Esophagus muscularis mucosa (tissue), 4 donors: ENCODE measurements around the gene ALG11. TPM values are rescaled to one million over a fixed set of nuclear protein-coding genes. Genes with fewer than 3 reads are reported as not detected.
"Not testable (repeated sequence)": the region's sequence is repeated elsewhere in the genome, so short reads cannot be mapped to it uniquely, and the experiment has no call there.

Experiments used
- DNase-seq: peaks from one replicate; pipeline ENCODE4 v3.0.0-alpha.2; 2017; ENCODE audit errors: extremely low spot score
- H3K27ac ChIP-seq, 4 donors: fragments of 200-600 bp; sonication (generic); replicated peaks in 1 of 4; 1 replicate in 3 of 4; 2 replicates in 1 of 4; pipeline ENCODE4 v1.5.1; 2016 to 2019; ENCODE audit warnings: mild to moderate bottlenecking in 1 of 4
- H3K27me3 ChIP-seq, 4 donors: fragments of 200-600 bp; sonication (generic); one replicate each; pipeline versions ENCODE4 v1.5.1 to v1.6.0; 2016 to 2019
- H3K36me3 ChIP-seq, 4 donors: fragments of 200-600 bp; sonication (generic); one replicate each; pipeline ENCODE4 v1.5.1; 2016 to 2019
- H3K4me1 ChIP-seq, 4 donors: fragments of 200-600 bp; sonication (generic); one replicate each; pipeline ENCODE4 v1.5.1; 2016 to 2019
- H3K4me3 ChIP-seq, 4 donors: fragments of 200-600 bp; sonication (generic); 1 replicate in 2 of 4; 2 replicates in 2 of 4; pipeline ENCODE4 v1.5.1; 2016 to 2019; ENCODE audit warnings: mild to moderate bottlenecking in 4 of 4, moderate library complexity in 1 of 4
- H3K9me3 ChIP-seq, 4 donors: fragments of 200-600 bp; sonication (generic); 1 replicate in 3 of 4; 2 replicates in 1 of 4; pipeline ENCODE4 v1.5.1; 2016 to 2019
- EP300 ChIP-seq: sonication (generic); formaldehyde crosslinking; IDR thresholded peaks from one replicate; pipeline ENCODE4 v1.6.1; 2017; ENCODE audit warnings: antibody characterized with exemption
- POLR2A ChIP-seq: fragments of 450-650 bp; IDR thresholded peaks from one replicate; pipeline ENCODE4 v1.6.1; 2017; ENCODE audit warnings: antibody characterized with exemption, moderate library complexity, mild to moderate bottlenecking, low read depth
- POLR2AphosphoS5 ChIP-seq, 2 donors: sonication (generic); formaldehyde crosslinking; IDR thresholded peaks; one replicate each; pipeline ENCODE4 v1.6.1; 2017; ENCODE audit warnings: antibody characterized with exemption in 2 of 2
- WGBS: methylation state at CpG from one replicate; pipeline ENCODE4 v1.1.5; 2018; 5-methylcytosine and 5-hydroxymethylcytosine counted together
- intact Hi-C: fragments of 100-400 bp; cut with DNase I; formaldehyde crosslinking; loops from one replicate; pipeline ENCODE4 v1.15.1; 2023
- total RNA-seq, 4 donors: library from RNA; depleted of rRNA; stranded (reverse); fragments of >200 nt; gene quantifications; one replicate each; pipeline versions ENCODE4 v1.1.0 to v1.2.1, GENCODE V29; 2016
- TF ChIP-seq, protein P1 (sequence below), 3 experiments: fragments of 200-600 bp in 2 of 3; fragments of 450-650 bp in 1 of 3; sonication (generic) in 2 of 3; IDR thresholded peaks; one replicate each; pipeline ENCODE4 v1.5.1; 2017 to 2019; ENCODE audit warnings: antibody characterized with exemption in 3 of 3, mild to moderate bottlenecking in 2 of 3, moderate library complexity in 1 of 3

ALG11 gene
- total RNA-seq, 4 donors from 2014 or later = 12.4 to 21.7 (median 16.3) TPM

GRCh38 chr13:51977625-51978024 lies 34.6 kb upstream of the ALG11 start:
- no peaks in the 10 kb centered on the region for H3K9me3 ChIP-seq
- intact Hi-C loops = no loop called here
- 94% methylated on average over 5 of the region's 5 CpGs for WGBS
- peaks cover 0 to 7% (median 0%) of the 10 kb centered on the region in 4 donors for H3K4me1 ChIP-seq
- no peak overlapping the region for H3K4me3 ChIP-seq
- no peak for DNase-seq
- H3K36me3 ChIP-seq = peaks cover 0 to 15% (median 6%) of the 10 kb centered on the region in 4 donors
- no peaks in the 10 kb centered on the region for H3K27me3 ChIP-seq
- no peak overlapping the region for H3K27ac ChIP-seq
- TF ChIP-seq POLR2AphosphoS5 (IDR thresholded peaks at IDR 0.05) (no peak), POLR2A (no peak), EP300 (no peak)
- TF ChIP-seq, protein P1, sequence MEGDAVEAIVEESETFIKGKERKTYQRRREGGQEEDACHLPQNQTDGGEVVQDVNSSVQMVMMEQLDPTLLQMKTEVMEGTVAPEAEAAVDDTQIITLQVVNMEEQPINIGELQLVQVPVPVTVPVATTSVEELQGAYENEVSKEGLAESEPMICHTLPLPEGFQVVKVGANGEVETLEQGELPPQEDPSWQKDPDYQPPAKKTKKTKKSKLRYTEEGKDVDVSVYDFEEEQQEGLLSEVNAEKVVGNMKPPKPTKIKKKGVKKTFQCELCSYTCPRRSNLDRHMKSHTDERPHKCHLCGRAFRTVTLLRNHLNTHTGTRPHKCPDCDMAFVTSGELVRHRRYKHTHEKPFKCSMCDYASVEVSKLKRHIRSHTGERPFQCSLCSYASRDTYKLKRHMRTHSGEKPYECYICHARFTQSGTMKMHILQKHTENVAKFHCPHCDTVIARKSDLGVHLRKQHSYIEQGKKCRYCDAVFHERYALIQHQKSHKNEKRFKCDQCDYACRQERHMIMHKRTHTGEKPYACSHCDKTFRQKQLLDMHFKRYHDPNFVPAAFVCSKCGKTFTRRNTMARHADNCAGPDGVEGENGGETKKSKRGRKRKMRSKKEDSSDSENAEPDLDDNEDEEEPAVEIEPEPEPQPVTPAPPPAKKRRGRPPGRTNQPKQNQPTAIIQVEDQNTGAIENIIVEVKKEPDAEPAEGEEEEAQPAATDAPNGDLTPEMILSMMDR (IDR thresholded peaks at IDR 0.05) = no peak

DNA sequence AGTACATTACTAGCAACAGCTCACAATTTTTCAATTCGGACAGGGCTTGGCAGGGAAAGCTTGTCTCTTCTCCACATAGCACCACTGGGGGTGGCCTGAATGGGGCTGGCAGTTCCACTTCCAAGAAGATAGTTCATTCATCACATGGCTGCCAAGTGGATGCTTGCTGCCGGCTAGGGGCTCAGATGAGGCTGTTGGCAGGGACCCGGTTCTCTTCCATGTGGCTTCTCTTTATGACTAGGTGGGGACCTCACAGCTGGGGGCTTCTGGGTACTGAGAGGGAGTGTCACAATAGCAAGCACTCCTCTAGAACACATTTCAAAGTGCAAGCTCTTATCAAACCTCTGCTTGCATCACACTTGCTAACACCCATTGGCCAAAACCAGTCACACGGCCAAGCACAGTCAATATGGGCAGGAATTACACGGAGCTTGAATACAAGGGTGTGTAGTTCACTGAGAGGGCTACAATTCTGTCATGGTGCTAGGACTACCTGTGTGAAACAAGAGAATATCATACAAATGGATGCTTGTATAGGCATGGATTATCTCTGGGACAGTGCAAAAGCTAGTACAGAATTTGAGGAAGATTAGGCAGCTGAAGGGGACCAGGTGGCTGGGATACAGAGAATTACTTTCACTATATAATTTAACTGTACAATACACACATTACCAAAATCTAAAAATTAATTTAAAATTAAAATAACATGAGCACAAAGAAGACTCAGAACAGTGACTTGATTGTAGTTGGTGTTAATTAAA lies 33.2 kb upstream of the ALG11 start:
- Histone ChIP-seq H3K4me1 (peaks cover 0 to 7% (median 0%) of the 10 kb centered on the region in 4 donors), H3K36me3 (peaks cover 0 to 8% (median 2%) of the 10 kb centered on the region in 4 donors), H3K4me3 (no peak overlapping the region), H3K27ac (no peak overlapping the region), H3K27me3 (no peaks in the 10 kb centered on the region), H3K9me3 (no peaks in the 10 kb centered on the region)
- no peak for DNase-seq
- intact Hi-C loops = no loop called here
- TF ChIP-seq POLR2A = no peak
- TF ChIP-seq POLR2AphosphoS5 (IDR thresholded peaks at IDR 0.05) = no peak
- no peak for TF ChIP-seq EP300
- TF ChIP-seq, protein P1 (IDR thresholded peaks at IDR 0.05) = no peak
- 42% methylated on average over 4 of the region's 5 CpGs for WGBS

GRCh38 chr13:51980908-51981307 lies 31.3 kb upstream of the ALG11 start:
- Histone ChIP-seq H3K4me1 (peaks cover 0 to 7% (median 0%) of the 10 kb centered on the region in 4 donors), H3K36me3 (no peaks in the 10 kb centered on the region), H3K27me3 (no peaks in the 10 kb centered on the region), H3K9me3 (no peaks in the 10 kb centered on the region), H3K27ac (no peak overlapping the region), H3K4me3 (no peak overlapping the region)
- 64% methylated on average over 4 of the region's 4 CpGs for WGBS
- intact Hi-C loops = no loop called here
- DNase-seq = no peak
- TF ChIP-seq POLR2A = no peak
- TF ChIP-seq, protein P1 (IDR thresholded peaks at IDR 0.05) = no peak
- TF ChIP-seq POLR2AphosphoS5 (IDR thresholded peaks at IDR 0.05) = no peak
- TF ChIP-seq EP300 = no peak

- Histone ChIP-seq H3K9me3 (no peaks in the 10 kb centered on the region), H3K36me3 (no peaks in the 10 kb centered on the region), H3K27me3 (no peaks in the 10 kb centered on the region), H3K27ac (no peak overlapping the region), H3K4me3 (no peak overlapping the region), H3K4me1 (peaks cover 0 to 7% (median 0%) of the 10 kb centered on the region in 4 donors)
- no peak for DNase-seq
- TF ChIP-seq POLR2A = no peak
- TF ChIP-seq, protein P1 (IDR thresholded peaks at IDR 0.05) = no peak
- no peak for TF ChIP-seq EP300
- no peak for TF ChIP-seq POLR2AphosphoS5 (IDR thresholded peaks at IDR 0.05)
- intact Hi-C loops = no loop called here
- 83% methylated on average over 4 of the region's 4 CpGs for WGBS
These were observed 30.8 kb upstream of the ALG11 start for GRCh38 chr13:51981355-51981754.

- WGBS = 40% methylated on average over 1 of the region's 3 CpGs
- intact Hi-C loops = not testable (repeated sequence)
These were observed 28.9 kb upstream of the ALG11 start for GRCh38 chr13:51983292-51983691.

DNA sequence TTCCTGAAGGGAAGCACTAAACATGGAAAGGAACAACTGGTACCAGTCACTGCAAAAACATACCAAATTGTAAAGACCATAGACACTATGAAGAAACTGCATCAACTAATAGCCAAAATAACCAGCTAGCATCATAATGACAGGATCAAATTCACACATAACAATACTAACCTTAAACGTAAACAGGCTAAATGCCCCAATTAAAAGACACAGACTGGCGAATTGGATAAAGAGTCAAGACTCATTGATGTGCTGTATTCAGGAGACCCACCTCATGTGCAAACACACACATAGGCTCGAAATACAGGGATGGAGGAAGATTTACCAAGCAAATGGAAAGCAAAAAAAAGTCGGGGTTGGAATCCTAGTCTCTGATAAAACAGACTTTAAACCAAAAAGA lies 27.3 kb upstream of the ALG11 start:
- intact Hi-C loops, H3K27me3 ChIP-seq, H3K4me1 ChIP-seq, H3K4me3 ChIP-seq, DNase-seq, H3K36me3 ChIP-seq, H3K9me3 ChIP-seq, H3K27ac ChIP-seq: not testable (repeated sequence)
- WGBS = 89% methylated on average over 4 of the region's 4 CpGs

More at GRCh38 chr13:51983292-51983691, 28.9 kb upstream of the ALG11 start:
- DNase-seq, H3K4me1 ChIP-seq, H3K27ac ChIP-seq, H3K27me3 ChIP-seq, H3K4me3 ChIP-seq, H3K9me3 ChIP-seq, H3K36me3 ChIP-seq: not testable (repeated sequence)
